Measurements from ENCODE around the gene PPP5C. TPM values are rescaled to one million over a fixed set of nuclear protein-coding genes. Genes with fewer than 3 reads are reported as not detected.

The PPP5C gene
- total RNA-seq, 1 experiment from 2014 or later, result 58.1 TPM

- H3K27ac ChIP-seq (ENCODE audit: low read length), result no peak overlapping the region
- no peaks in the 10 kb centered on the region for H3K36me3 ChIP-seq (ENCODE audit: control insufficient read depth, insufficient read depth, low read length)
- H3K27me3 ChIP-seq (ENCODE audit: control insufficient read depth, insufficient read depth, low read length), result no peaks in the 10 kb centered on the region
- DNase-seq (ENCODE audit: low read depth, low spot score), result no peak
- CTCF ChIA-PET, result no interaction called here
- POLR2A ChIA-PET, result no interaction called here
- intact Hi-C loops (cut with micrococcal nuclease; ENCODE audit: unreplicated experiment) (no loop called here), in situ Hi-C loops (cut with HindIII; ENCODE audit: low pct_unique_long_range_greater_than_20kb, low sequenced_read_pairs) (no loop called here)
- no peak for ATAC-seq
- H3K9me3 ChIP-seq (ENCODE audit: control insufficient read depth, insufficient read depth, low read depth, low read length), result no peaks in the 10 kb centered on the region
- TF ChIP-seq, protein P1, sequence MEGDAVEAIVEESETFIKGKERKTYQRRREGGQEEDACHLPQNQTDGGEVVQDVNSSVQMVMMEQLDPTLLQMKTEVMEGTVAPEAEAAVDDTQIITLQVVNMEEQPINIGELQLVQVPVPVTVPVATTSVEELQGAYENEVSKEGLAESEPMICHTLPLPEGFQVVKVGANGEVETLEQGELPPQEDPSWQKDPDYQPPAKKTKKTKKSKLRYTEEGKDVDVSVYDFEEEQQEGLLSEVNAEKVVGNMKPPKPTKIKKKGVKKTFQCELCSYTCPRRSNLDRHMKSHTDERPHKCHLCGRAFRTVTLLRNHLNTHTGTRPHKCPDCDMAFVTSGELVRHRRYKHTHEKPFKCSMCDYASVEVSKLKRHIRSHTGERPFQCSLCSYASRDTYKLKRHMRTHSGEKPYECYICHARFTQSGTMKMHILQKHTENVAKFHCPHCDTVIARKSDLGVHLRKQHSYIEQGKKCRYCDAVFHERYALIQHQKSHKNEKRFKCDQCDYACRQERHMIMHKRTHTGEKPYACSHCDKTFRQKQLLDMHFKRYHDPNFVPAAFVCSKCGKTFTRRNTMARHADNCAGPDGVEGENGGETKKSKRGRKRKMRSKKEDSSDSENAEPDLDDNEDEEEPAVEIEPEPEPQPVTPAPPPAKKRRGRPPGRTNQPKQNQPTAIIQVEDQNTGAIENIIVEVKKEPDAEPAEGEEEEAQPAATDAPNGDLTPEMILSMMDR (IDR thresholded peaks at IDR 0.05), result no peak
- no peak for TF ChIP-seq SIN3A (IDR thresholded peaks at IDR 0.05; ENCODE audit: borderline replicate concordance, insufficient read depth, low read depth, low read length)
- no peak for TF ChIP-seq TCF7L2 (IDR thresholded peaks at IDR 0.05; ENCODE audit: low read depth, low read length)
- TF ChIP-seq, protein P2, sequence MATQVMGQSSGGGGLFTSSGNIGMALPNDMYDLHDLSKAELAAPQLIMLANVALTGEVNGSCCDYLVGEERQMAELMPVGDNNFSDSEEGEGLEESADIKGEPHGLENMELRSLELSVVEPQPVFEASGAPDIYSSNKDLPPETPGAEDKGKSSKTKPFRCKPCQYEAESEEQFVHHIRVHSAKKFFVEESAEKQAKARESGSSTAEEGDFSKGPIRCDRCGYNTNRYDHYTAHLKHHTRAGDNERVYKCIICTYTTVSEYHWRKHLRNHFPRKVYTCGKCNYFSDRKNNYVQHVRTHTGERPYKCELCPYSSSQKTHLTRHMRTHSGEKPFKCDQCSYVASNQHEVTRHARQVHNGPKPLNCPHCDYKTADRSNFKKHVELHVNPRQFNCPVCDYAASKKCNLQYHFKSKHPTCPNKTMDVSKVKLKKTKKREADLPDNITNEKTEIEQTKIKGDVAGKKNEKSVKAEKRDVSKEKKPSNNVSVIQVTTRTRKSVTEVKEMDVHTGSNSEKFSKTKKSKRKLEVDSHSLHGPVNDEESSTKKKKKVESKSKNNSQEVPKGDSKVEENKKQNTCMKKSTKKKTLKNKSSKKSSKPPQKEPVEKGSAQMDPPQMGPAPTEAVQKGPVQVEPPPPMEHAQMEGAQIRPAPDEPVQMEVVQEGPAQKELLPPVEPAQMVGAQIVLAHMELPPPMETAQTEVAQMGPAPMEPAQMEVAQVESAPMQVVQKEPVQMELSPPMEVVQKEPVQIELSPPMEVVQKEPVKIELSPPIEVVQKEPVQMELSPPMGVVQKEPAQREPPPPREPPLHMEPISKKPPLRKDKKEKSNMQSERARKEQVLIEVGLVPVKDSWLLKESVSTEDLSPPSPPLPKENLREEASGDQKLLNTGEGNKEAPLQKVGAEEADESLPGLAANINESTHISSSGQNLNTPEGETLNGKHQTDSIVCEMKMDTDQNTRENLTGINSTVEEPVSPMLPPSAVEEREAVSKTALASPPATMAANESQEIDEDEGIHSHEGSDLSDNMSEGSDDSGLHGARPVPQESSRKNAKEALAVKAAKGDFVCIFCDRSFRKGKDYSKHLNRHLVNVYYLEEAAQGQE (IDR thresholded peaks at IDR 0.05; ENCODE audit: insufficient read depth in 1 of 2, low read depth in 2 of 2, low read length in 1 of 2), result no peak
- TF ChIP-seq POLR2AphosphoS5 (IDR thresholded peaks at IDR 0.05; ENCODE audit: low read depth, low read length), result no peak
- no peak overlapping the region for H3K4me3 ChIP-seq (ENCODE audit: low read depth in 2 of 2, low read length in 2 of 2)
- BruUV-seq (replicated peaks), result TSS peak; percentile 68
- 0 out of 2 replicates have a peak, but pooled peaks cover 3% of the 10 kb centered on the region for H3K4me1 ChIP-seq (ENCODE audit: control insufficient read depth, insufficient read depth, low read length)
Observed at GRCh38 chr19:46410205-46411087, 63.6 kb downstream of the PPP5C start.

GRCh38 chr19:46411088-46411924 lies 64.4 kb downstream of the PPP5C start:
- Histone ChIP-seq H3K9me3 (ENCODE audit: control insufficient read depth, insufficient read depth, low read depth, low read length) (no peaks in the 10 kb centered on the region), H3K36me3 (ENCODE audit: control insufficient read depth, insufficient read depth, low read length) (no peaks in the 10 kb centered on the region), H3K4me3 (ENCODE audit: low read depth in 2 of 2, low read length in 2 of 2) (peak overlapping the region; percentile 37 to 57; a peak in 3 of 4 replicates), H3K27ac (ENCODE audit: low read length) (no peak overlapping the region), H3K27me3 (ENCODE audit: control insufficient read depth, insufficient read depth, low read length) (no peaks in the 10 kb centered on the region), H3K4me1 (ENCODE audit: control insufficient read depth, insufficient read depth, low read length) (0 out of 2 replicates have a peak, but pooled peaks cover 3% of the 10 kb centered on the region)
- no peak for TF ChIP-seq TCF7L2 (IDR thresholded peaks at IDR 0.05; ENCODE audit: low read depth, low read length)
- TF ChIP-seq, protein P2 (IDR thresholded peaks at IDR 0.05; ENCODE audit: insufficient read depth in 1 of 2, low read depth in 2 of 2, low read length in 1 of 2), result no peak
- TF ChIP-seq, protein P1 (IDR thresholded peaks at IDR 0.05), result no peak
- no peak for TF ChIP-seq POLR2AphosphoS5 (IDR thresholded peaks at IDR 0.05; ENCODE audit: low read depth, low read length)
- TF ChIP-seq SIN3A (IDR thresholded peaks at IDR 0.05; ENCODE audit: borderline replicate concordance, insufficient read depth, low read depth, low read length), result no peak
- DNase-seq (ENCODE audit: low read depth, low spot score) (no peak), ATAC-seq (no peak)
- ChIA-PET CTCF (no interaction called here), POLR2A (no interaction called here)
- intact Hi-C loops (cut with micrococcal nuclease; ENCODE audit: unreplicated experiment) (no loop called here), in situ Hi-C loops (cut with HindIII; ENCODE audit: low pct_unique_long_range_greater_than_20kb, low sequenced_read_pairs) (no loop called here)
- no TSS peak for BruUV-seq (replicated peaks)

Data from Panc1 (cell line).